Common myeloid progenitor, CD34-positive (primary cell): Measurements from ENCODE around the gene TATDN2.

Experiments used
- CTCF ChIA-PET: fragments of 350-600 bp; sonication (Branson Sonifier 250); formaldehyde crosslinking; loops from one replicate; lab custom pipeline; 2021; ENCODE audit warnings: antibody characterized with exemption; lab: Charles Lee
- POLR2A ChIA-PET: fragments of 350-600 bp; sonication (Branson Sonifier 250); formaldehyde crosslinking; loops from one replicate; lab custom pipeline; 2021; ENCODE audit warnings: antibody characterized with exemption; lab: Charles Lee
- DNase-seq, 3 donors: peaks; one replicate each; pipeline versions ENCODE4 v3.0.0 to v3.0.0-alpha.2; 2013
- H3K27ac ChIP-seq, 2 experiments: 1 replicate in 1 of 2; 2 replicates in 1 of 2; pipeline ENCODE4 v1.7.0; 2013; ENCODE audit warnings: inconsistent platforms in 2 of 2, low read length in 2 of 2, mild to moderate bottlenecking in 2 of 2, low read depth in 1 of 2, moderate library complexity in 1 of 2; ENCODE audit not compliant: severe bottlenecking in 2 of 2, insufficient read depth in 1 of 2, poor library complexity in 1 of 2
- H3K27me3 ChIP-seq, 5 experiments: replicated peaks in 2 of 5; 1 replicate in 3 of 5; 2 replicates in 2 of 5; pipeline versions ENCODE4 v1.6.1 to v1.7.0; 2013; ENCODE audit warnings: low read length in 4 of 5, mild to moderate bottlenecking in 2 of 5, moderate library complexity in 2 of 5, inconsistent platforms in 1 of 5; ENCODE audit not compliant: insufficient read depth in 5 of 5, control insufficient read depth in 4 of 5
- H3K36me3 ChIP-seq, 4 experiments: 1 replicate in 2 of 4; 2 replicates in 2 of 4; pipeline versions ENCODE4 v1.6.1 to v1.7.0; 2013; ENCODE audit warnings: low read length in 3 of 4, control low read depth in 1 of 4, mild to moderate bottlenecking in 1 of 4; ENCODE audit not compliant: control insufficient read depth in 4 of 4, insufficient read depth in 4 of 4
- H3K4me1 ChIP-seq, 4 experiments: 1 replicate in 3 of 4; 2 replicates in 1 of 4; pipeline versions ENCODE4 v1.6.1 to v1.7.1; 2013; ENCODE audit warnings: low read length in 3 of 4, mild to moderate bottlenecking in 3 of 4, control low read depth in 1 of 4, inconsistent platforms in 1 of 4, moderate library complexity in 1 of 4; ENCODE audit not compliant: control insufficient read depth in 4 of 4, insufficient read depth in 4 of 4; ENCODE audit errors: control extremely low read depth in 1 of 4
- H3K4me3 ChIP-seq, 7 experiments: 1 replicate in 4 of 7; 2 replicates in 3 of 7; pipeline versions ENCODE4 v1.5.1 to v1.7.0; 2013; ENCODE audit warnings: mild to moderate bottlenecking in 7 of 7, low read length in 6 of 7, moderate library complexity in 6 of 7, inconsistent platforms in 2 of 7, low read depth in 2 of 7, control low read depth in 1 of 7; ENCODE audit not compliant: insufficient read depth in 4 of 7, control insufficient read depth in 1 of 7; ENCODE audit errors: extremely low read depth in 1 of 7
- H3K9me3 ChIP-seq, 5 experiments: 1 replicate in 4 of 5; 2 replicates in 1 of 5; pipeline versions ENCODE4 v1.6.1 to v1.7.1; 2013; ENCODE audit warnings: low read length in 4 of 5, mild to moderate bottlenecking in 2 of 5, inconsistent platforms in 1 of 5, low read depth in 1 of 5, moderate library complexity in 1 of 5; ENCODE audit not compliant: control insufficient read depth in 4 of 5, insufficient read depth in 2 of 5; ENCODE audit errors: control extremely low read depth in 1 of 5
- WGBS: methylation state at CpG from one replicate; pipeline ENCODE4 v1.1.5; 2013; ENCODE audit not compliant: insufficient coverage; 5-methylcytosine and 5-hydroxymethylcytosine counted together

The TATDN2 gene

GRCh38 chr3:10273702-10274305, 25.5 kb downstream of the TATDN2 start:
- H3K27me3 ChIP-seq: no peaks in the 10 kb centered on the region
- H3K4me1 ChIP-seq: peaks cover 13 to 21% (median 19%) of the 10 kb centered on the region in 4 experiments
- H3K4me3 ChIP-seq: peak overlapping the region in 3 of 7 experiments; percentile 7 to 15 (median 14)
- H3K36me3 ChIP-seq: peaks cover 18 to 65% (median 51%) of the 10 kb centered on the region in 4 experiments
- peak overlapping the region; percentile 2 to 57 for H3K27ac ChIP-seq
- CTCF ChIA-PET: interaction anchor here (1.0 to 3.6 kb wide), 4 partner anchors 10 to 20 kb away, joined by 3 to 27 read pairs (median 10); no protein-coding TSS in a partner anchor
- peak in 2 of 3 donors; percentile 47 to 53 for DNase-seq
- POLR2A ChIA-PET: interaction anchor here (1.5 kb wide), 1 partner anchor 10 kb away, joined by 6 read pairs; no protein-coding TSS in a partner anchor
- no peaks in the 10 kb centered on the region for H3K9me3 ChIP-seq
- WGBS: 0% methylated on average over 1 of the region's 1 CpG

- DNase-seq: no peak
- Histone ChIP-seq H3K4me1 (peaks cover 13 to 21% (median 19%) of the 10 kb centered on the region in 4 experiments), H3K9me3 (no peaks in the 10 kb centered on the region), H3K27me3 (no peaks in the 10 kb centered on the region), H3K27ac (no peak overlapping the region), H3K4me3 (peak overlapping the region in 1 of 7 experiments; percentile 15), H3K36me3 (peaks cover 17 to 64% (median 48%) of the 10 kb centered on the region in 4 experiments)
- ChIA-PET POLR2A (interaction anchor here (1.5 kb wide), 1 partner anchor 9 kb away, joined by 6 read pairs; no protein-coding TSS in a partner anchor), CTCF (interaction anchor here (1.0 to 3.6 kb wide), 4 partner anchors 10 to 20 kb away, joined by 3 to 27 read pairs (median 10); no protein-coding TSS in a partner anchor)
- WGBS: no CpG with 5 or more reads among the region's 1 CpG
Measured at GRCh38 chr3:10274601-10275000, 26.3 kb downstream of the TATDN2 start.

GRCh38 chr3:10277115-10277625, 28.9 kb downstream of the TATDN2 start:
- ChIA-PET POLR2A (no interaction called here), CTCF (interaction anchor here (0.6 kb wide), 1 partner anchor 41 kb away, joined by 3 read pairs; no protein-coding TSS in a partner anchor)
- DNase-seq: no peak
- H3K36me3 ChIP-seq: peaks cover 15 to 60% (median 39%) of the 10 kb centered on the region in 4 experiments
- 97% methylated on average over 3 of the region's 3 CpGs for WGBS
- no peak overlapping the region for H3K4me3 ChIP-seq
- no peak overlapping the region for H3K27ac ChIP-seq
- peaks cover 13 to 21% (median 19%) of the 10 kb centered on the region in 4 experiments for H3K4me1 ChIP-seq
- no peaks in the 10 kb centered on the region for H3K27me3 ChIP-seq
- H3K9me3 ChIP-seq: no peaks in the 10 kb centered on the region

- H3K27me3 ChIP-seq: no peaks in the 10 kb centered on the region
- ChIA-PET POLR2A (no interaction called here), CTCF (no interaction called here)
- no peak for DNase-seq
- peaks cover 9 to 16% (median 12%) of the 10 kb centered on the region in 4 experiments for H3K4me1 ChIP-seq
- no peaks in the 10 kb centered on the region for H3K9me3 ChIP-seq
- H3K36me3 ChIP-seq: peaks cover 18 to 66% (median 42%) of the 10 kb centered on the region in 4 experiments
- H3K27ac ChIP-seq: no peak overlapping the region
- WGBS: 100% methylated on average over 1 of the region's 1 CpG
- H3K4me3 ChIP-seq: no peak overlapping the region
Measured at GRCh38 chr3:10278501-10278900, 30.2 kb downstream of the TATDN2 start.

- DNase-seq: no peak
- Histone ChIP-seq H3K36me3 (peaks cover 18 to 76% (median 43%) of the 10 kb centered on the region in 4 experiments), H3K27ac (no peak overlapping the region), H3K27me3 (no peaks in the 10 kb centered on the region), H3K4me1 (peaks cover 2 to 16% (median 7%) of the 10 kb centered on the region in 4 experiments), H3K4me3 (no peak overlapping the region), H3K9me3 (no peaks in the 10 kb centered on the region)
- 90% methylated on average over 11 of the region's 13 CpGs for WGBS
- CTCF ChIA-PET: interaction anchor here (0.8 to 2.2 kb wide), 3 partner anchors 11 to 547 kb away, joined by 3 to 6 read pairs (median 3); no protein-coding TSS in a partner anchor
- POLR2A ChIA-PET: no interaction called here
Measured at GRCh38 chr3:10279384-10280176, 31.3 kb downstream of the TATDN2 start.

GRCh38 chr3:10280177-10280529, 31.9 kb downstream of the TATDN2 start:
- peaks cover 0 to 21% (median 8%) of the 10 kb centered on the region in 4 experiments for H3K4me1 ChIP-seq
- 85% methylated on average over 4 of the region's 5 CpGs for WGBS
- no peaks in the 10 kb centered on the region for H3K27me3 ChIP-seq
- POLR2A ChIA-PET: no interaction called here
- H3K9me3 ChIP-seq: no peaks in the 10 kb centered on the region
- H3K36me3 ChIP-seq: peaks cover 18 to 78% (median 43%) of the 10 kb centered on the region in 4 experiments
- DNase-seq: no peak
- CTCF ChIA-PET: interaction anchor here (0.6 to 2.2 kb wide), 5 partner anchors 10 to 547 kb away, joined by 3 to 6 read pairs (median 3); no protein-coding TSS in a partner anchor
- no peak overlapping the region for H3K27ac ChIP-seq
- H3K4me3 ChIP-seq: no peak overlapping the region
